Right renal pelvis (tissue), 4 donors: ENCODE measurements around the gene HOXC10. TPM values are rescaled to one million over a fixed set of nuclear protein-coding genes. Genes with fewer than 3 reads are reported as not detected.

Source experiments
- DNase-seq, 4 donors: peaks; one replicate each; pipeline ENCODE4 v3.0.0-alpha.2; 2013; ENCODE audit warnings: low read depth in 4 of 4, low spot score in 3 of 4, missing footprints in 1 of 4
- polyA plus RNA-seq, 4 donors: library from polyadenylated mRNA; unstranded; fragments of 120-200 nt; gene quantifications; one replicate each; pipeline ENCODE4 v1.2.1, GENCODE V29; 2013; ENCODE audit not compliant: insufficient read length in 4 of 4

The HOXC10 gene
- polyA plus RNA-seq, 4 donors: 59.2 to 69.0 (median 63.7) TPM

GRCh38 chr12:54011665-54012532 lies 27.0 kb downstream of the HOXC10 start:
- no peak for DNase-seq

DNA sequence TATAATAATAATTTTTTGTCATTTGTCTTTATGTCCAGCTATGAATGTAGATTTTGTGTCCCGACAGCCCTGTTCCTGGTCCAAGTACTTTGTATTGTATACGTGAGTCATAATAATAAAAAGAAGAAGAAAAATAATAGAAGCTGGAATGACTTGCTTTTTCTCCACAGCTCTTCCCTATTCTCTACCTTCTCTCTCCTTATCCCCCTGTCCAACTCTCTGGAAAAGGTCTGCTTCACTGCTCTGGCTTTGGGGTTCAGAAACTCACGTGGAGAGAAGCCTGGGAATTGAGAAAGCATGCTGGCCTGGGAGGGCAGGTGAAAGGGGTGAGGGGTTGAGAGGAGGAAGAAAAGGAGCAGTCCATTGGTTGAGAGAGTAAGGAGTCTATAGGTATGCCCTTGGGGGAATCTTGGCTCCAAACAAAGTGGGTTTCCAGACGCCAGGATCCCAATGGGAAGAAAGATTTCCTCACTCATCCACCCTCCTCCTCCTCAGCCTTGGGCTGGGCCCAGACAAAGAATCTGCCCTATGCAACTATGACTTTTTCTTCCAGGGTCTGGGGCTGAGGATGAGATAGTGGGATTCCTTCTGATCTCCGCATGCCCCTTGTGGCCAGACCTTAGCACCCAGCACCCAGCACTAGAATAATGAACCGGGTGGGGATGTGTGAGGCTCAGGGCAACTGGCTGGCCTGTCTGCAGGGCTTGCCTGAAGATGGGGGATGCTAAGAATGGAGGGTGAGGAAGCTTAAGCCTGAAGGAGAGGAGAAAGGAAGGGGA lies 27.9 kb downstream of the HOXC10 start:
- DNase-seq: no peak

DNA sequence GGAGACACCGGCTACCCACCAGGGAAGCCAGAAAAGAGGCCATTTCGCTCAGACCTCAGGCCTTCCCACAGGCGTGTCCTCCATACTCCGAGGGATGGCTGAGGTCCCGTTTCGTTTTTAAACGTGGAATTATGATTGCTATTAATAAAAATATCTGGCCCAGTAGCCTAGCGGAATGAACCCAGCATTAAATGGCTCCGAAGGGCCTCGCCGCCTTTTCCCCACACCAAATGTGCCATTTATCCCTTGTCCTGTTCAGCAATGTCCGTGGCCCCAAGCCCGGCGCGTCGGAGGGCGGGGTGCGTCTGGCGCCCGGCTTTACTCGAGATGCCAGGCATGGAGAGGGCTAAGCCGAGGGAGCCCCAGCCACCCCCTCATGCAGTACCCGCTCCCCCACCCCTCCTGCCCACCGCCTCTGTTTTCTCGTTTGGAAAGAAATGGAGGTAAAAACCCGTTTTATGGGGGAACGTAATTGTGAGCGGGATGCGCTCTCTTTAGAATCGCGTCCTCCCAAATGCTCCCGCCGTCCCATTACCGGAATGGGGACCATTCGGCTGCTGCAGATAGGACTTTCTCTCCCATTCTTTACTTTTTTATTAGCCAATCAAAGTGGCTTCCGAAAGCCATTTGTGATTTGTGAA lies 29.6 kb downstream of the HOXC10 start:
- no peak for DNase-seq

GRCh38 chr12:54015018-54015931 lies 30.3 kb downstream of the HOXC10 start:
- DNase-seq: no peak

DNA sequence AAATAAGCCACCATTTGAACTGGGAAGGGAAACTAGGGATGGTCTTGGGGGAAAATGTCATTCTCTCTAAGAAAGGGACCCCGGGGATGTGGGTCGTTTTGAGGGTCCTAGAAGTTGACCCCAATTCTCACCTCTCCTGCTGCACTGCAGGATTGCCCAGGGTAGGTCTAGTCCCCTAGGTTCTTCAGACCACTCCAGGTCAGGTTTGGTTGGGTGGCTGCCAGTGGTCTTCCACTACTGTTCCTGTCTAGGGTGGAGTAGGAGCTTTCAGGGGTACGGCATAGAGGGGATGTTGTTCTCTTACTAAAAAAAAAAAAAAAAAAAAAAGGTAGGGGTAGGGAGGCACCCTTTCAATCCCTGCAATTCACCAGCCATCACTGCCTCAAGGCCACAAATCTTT lies 31.1 kb downstream of the HOXC10 start:
- DNase-seq: no peak

- DNase-seq: peak in 3 of 4 donors; percentile 79 to 88 (median 84)
Measured at GRCh38 chr12:54016478-54016964, 31.6 kb downstream of the HOXC10 start.

GRCh38 chr12:54017027-54017788 lies 32.3 kb downstream of the HOXC10 start:
- no peak for DNase-seq

DNA sequence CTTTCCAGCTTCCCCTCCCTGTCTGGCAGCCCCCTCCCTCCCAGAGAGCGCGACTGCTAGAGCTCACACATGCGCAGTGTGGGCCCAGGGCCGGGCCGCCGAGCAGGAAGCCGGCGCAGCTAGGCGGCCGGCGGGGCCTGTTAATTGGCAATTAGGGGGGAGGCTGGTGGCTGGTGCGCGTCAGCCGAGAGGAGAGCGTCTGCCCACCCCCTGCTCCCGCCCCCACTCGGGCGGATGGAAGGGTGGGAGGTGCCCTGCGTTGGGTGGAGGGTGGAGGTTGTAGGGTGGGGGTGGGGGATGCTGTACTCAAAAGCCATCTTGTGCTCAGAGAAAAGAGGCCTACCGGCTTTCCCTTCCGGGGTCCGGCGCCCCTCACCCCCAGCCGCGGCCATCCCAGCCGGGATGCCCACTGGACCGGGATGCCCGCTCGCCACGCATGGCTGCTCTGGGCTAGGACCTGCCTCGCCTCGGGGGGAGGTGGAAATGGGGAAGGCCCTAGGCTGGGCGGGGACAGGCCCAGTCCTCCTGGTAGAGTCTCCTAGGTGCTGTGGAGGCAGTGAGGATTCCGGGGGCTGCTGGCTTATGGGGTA lies 33.0 kb downstream of the HOXC10 start:
- peak in 3 of 4 donors; percentile 80 to 84 (median 82) for DNase-seq

DNA sequence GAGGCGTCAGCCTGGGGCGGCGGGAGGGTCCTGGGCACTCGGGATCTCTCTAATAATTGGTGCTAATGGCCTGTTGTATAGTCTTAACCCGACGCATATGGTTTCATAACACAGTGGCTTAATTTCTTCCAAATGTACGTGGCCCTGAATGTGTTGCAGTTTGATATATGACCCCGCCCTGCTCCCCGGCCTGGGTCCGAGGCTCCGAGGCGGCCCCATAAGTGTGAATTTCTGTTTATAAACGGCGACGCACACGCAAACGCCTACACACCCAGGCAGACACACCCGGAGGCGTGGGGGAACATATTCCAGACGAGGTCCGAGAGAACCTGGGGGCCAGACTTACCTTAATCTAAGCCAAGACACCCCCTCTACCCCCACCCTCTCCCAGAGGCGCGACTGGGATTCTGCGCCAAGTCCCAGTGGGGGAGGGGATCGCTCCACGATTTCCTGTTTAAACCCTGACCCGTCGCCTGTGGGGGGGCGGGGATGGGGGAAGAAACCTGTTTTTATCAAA lies 33.6 kb downstream of the HOXC10 start:
- DNase-seq: no peak

- no peak for DNase-seq
Measured at GRCh38 chr12:54019091-54019811, 34.3 kb downstream of the HOXC10 start.

- no peak for DNase-seq
Measured at GRCh38 chr12:54019924-54020590, 35.1 kb downstream of the HOXC10 start.

GRCh38 chr12:54020591-54021405 lies 35.9 kb downstream of the HOXC10 start:
- DNase-seq: no peak

- DNase-seq: no peak
Measured at GRCh38 chr12:54021432-54022013, 36.6 kb downstream of the HOXC10 start.

- DNase-seq: no peak
Measured at GRCh38 chr12:54022960-54023884, 38.3 kb downstream of the HOXC10 start.

GRCh38 chr12:54024127-54024526 lies 39.2 kb downstream of the HOXC10 start:
- DNase-seq: no peak
